ELR (cell line): ENCODE measurements around the gene KLHL14.
"Not testable (repeated sequence)": the region's sequence is repeated elsewhere in the genome, so short reads cannot be mapped to it uniquely, and the experiment has no call there.

Experiments used
- DNase-seq: peaks from one replicate; pipeline ENCODE4 v3.0.0-alpha.2; 2015; ENCODE audit warnings: low read depth

Gene KLHL14, protein sequence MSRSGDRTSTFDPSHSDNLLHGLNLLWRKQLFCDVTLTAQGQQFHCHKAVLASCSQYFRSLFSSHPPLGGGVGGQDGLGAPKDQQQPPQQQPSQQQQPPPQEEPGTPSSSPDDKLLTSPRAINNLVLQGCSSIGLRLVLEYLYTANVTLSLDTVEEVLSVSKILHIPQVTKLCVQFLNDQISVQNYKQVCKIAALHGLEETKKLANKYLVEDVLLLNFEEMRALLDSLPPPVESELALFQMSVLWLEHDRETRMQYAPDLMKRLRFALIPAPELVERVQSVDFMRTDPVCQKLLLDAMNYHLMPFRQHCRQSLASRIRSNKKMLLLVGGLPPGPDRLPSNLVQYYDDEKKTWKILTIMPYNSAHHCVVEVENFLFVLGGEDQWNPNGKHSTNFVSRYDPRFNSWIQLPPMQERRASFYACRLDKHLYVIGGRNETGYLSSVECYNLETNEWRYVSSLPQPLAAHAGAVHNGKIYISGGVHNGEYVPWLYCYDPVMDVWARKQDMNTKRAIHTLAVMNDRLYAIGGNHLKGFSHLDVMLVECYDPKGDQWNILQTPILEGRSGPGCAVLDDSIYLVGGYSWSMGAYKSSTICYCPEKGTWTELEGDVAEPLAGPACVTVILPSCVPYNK

DNA sequence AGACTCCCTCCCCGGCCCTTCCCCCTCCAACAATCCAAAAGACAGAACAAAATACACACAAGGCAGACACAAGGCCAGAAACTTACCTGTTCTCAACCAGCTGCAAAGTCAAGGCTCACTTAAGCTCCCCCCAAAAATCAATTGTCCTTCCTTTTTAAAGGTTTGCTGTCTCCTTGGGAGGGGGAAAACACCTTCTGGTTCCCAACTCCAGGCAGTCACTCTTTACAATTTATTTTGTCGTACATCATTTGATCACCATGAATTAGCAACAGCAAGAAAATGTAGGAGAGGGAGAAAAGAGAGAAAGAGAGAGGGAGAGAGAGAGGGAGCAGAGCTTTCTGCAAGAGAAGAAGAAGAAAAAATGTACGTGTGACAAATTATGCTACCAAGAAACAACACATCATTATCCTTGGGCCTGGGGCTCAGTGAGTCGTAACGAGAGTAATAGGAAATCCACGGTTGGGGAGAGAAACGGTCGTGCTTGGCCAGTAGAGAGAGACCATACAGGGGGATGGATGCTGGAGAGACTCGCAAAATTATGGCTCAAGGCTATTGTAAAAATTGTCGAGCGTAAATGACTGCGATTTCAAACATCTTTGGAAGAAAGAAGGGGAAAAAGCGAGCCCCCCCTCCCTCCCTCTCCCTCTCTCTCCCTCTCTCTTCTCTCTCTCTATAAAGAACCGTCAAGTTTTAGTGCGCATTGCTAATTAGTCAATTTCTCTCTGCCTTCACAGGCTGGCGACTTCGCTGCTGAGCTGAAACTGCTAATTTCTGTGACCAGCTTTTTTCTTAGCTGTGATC lies at the start of gene KLHL14:
TSS of gene KLHL14 (minus strand) at position 443 of the 801 bp plus-strand sequence. CDS start 2,432 bp downstream, outside the sequence.
- no peak for DNase-seq

DNA sequence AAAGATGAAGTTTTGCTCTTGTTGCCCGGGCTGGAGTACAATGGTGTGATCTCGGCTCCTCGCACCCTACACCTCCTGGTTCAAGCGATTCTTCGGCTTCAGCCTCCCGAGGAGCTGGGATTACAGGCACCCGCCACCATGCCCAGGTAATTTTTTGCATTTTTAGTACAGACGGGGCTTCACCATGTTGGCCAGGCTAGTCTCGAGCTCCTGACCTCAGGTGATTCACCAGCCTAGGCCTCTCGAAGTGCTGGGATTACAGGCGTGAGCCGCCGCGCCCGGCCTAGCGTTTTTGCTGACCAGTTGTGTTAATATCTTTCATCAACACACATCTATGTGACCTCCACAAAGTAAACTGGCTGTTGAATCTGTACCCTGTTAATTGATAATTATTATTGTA lies 49.4 kb upstream of the KLHL14 start:
- DNase-seq = no peak

DNA sequence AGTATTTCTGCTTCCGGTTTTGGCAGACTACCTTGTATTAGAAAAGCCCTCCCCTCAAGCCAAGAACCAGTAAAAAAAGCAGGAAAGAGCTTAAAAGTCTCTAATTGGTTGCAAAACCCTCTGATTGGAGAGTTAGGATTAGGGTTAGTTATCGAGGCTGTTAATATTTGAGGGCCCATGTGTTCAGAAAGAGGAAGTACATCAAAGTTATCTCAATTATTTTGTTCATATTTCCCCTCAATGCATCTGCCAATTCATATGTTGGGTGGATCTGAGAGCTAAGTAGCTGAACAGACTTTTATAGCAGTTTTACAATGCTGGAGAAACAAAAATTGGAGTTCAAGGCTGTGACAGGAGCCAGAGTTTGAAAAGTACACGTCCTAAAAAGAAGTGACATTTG lies 43.1 kb upstream of the KLHL14 start:
- no peak for DNase-seq

DNA sequence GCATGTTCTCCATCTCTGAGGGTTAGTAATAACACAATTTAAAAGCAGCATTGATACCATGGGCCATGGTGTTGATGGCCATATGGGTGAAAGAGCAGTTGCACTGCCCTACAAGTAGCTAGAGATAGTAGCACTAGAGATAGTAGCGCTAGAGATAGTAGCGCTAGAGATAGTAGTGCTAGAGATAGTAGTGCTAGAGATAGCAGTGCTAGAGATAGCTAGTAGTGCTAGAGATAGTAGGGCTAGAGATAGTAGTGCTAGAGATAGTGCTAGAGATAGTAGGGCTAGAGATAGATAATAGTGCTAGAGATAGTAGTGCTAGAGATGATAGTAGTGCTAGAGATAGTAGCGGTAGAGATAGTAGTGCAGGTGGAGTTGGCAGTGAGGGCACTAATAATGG lies 39.5 kb upstream of the KLHL14 start:
- no peak for DNase-seq

DNA sequence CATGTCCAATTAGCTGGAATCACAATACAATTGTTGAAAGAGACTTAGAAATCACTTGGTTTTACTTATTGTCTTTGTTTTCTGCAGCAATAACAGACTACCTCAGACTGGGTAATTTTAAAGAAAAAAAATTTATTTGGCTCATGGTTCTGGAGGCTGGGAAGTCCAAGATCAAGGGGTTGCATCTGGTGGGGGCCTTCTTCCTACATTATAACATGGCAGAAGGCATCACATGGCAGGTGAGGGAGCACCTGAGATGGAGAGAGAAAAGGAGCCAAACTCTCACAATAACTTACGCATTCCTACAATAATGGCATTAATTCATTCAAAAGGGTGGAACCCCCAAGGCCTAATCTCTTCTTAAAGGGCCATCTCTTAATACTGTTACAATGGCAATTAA lies 37.5 kb upstream of the KLHL14 start:
- DNase-seq = no peak

DNA sequence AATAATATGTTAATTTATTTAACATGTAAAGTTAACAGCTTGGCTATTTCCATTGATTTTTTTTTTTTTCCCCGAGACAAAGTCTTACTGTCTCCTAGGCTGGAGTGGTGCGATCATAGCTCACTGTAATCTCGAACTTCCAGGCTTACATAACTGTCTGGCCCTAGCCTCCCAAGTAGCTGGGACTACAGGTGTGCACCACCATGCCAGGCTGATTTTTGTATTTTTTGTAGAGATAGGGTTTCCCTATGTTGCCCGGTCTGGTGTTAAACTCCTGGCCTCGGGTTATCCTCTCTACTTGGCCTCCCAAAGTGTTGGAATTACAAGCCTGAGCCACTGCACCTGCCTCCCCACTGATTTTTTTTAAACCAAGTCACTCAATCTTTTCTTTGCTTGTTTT lies 32.5 kb upstream of the KLHL14 start:
- DNase-seq = no peak

DNA sequence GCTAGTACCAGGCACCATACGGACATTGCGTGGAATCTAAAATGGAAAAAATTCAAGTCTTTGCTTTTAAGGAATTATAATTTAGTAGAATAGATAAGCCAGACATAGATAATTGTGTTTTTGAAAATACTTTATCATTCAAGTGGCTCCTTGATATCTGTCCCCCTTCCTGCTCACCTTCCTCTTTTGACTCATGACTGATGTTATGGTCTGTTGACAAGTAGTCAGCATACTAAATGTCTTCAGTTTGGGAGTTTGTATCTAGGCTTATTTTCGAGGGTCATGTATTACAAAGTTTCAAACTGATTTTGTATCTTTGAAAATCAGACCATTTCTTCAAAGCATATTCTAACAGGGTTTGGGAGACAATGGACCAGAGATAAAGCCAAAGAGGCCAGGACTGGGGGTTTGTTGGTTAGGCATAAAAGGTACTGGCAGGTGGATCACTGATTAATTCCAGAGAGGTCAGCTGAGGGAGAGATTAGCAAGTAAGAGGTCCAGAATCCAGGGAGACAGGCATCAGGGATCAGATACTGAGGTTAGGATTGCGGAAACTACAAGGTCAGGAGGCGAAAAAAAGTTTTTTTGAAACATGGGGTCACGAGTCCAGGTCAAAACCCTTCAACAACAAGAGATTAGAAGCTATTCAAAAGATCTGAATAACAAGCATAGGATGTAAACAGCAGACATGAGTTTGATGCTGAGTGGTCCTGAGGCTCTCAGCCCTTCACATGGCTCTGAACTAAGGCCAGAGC lies 31.5 kb upstream of the KLHL14 start:
- no peak for DNase-seq

DNA sequence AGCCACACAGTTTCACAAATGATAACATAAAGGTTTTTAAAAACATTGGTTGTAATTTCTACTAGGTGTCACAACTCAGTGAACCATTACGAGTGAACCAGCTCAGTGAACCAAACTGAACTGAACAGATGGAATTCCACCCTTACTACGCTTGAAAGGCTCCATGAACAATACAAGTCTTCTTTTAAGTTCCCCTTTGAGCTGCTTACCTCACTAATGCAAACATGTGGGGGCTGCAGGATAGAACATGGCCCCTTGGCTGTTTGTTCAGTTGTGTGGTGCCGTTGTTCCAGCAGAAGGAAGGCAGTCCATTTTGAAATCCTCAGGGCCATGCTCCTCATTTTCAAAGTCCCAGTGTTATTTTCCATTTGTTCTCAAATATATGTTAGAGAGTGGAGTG lies 30.7 kb upstream of the KLHL14 start:
- no peak for DNase-seq

DNA sequence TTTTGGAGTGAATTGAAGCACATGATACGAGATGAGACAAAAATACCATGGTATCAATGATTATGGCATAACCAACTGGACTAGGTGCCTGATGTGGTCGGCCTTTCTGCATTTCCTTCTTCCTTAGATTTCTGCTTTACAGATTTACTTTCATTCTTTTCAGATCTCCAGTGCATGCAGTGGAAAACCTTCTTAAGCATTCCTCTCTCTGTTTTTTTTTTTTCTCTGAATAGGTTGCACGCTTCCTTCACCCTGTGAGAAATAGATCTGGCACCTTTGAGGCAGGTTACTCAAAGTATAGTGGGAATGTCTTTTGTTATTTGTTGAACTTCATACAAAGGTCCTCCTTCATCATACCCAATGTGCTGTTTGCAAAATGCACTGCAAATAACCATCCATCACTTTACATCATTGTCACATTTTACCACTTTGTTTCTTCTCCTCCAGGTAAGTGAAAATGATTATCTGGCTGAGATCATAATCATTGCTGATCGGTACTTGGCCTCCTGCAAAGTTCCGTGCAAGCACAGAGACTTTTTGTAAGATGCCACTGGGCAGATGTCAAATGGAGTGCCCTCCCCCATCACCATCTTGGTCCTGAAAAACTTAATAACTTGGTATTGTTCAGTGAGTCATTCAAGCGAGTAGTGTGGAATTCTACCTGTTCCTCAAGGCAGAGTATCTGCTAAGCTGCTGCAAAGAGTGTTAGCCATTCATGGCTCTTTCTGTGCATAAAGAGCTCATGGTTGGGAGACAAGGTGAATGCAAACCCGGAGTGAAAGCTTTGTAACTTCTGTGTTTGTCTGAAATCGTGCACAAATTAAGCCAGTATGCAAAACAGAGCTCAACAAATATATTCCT lies 30.0 kb upstream of the KLHL14 start:
- no peak for DNase-seq

DNA sequence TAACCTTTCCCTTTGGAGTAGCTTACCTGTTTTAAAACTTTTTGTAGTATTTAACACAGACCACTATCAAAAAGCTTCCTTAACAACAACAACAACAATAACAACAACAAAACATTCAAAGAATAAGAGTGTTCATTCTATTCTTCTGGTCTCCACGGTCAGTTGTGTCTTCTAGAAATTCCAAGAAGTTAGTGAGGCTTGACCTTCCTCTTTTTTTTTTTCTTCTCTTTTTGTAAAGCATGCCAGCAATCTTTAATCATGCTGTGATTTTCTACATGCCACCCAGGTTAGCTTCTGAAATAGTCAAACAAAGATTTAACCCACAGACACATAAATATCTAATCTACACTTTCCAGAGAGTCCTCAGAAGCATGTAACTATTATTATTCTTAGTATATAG lies 28.4 kb upstream of the KLHL14 start:
- DNase-seq = no peak

DNA sequence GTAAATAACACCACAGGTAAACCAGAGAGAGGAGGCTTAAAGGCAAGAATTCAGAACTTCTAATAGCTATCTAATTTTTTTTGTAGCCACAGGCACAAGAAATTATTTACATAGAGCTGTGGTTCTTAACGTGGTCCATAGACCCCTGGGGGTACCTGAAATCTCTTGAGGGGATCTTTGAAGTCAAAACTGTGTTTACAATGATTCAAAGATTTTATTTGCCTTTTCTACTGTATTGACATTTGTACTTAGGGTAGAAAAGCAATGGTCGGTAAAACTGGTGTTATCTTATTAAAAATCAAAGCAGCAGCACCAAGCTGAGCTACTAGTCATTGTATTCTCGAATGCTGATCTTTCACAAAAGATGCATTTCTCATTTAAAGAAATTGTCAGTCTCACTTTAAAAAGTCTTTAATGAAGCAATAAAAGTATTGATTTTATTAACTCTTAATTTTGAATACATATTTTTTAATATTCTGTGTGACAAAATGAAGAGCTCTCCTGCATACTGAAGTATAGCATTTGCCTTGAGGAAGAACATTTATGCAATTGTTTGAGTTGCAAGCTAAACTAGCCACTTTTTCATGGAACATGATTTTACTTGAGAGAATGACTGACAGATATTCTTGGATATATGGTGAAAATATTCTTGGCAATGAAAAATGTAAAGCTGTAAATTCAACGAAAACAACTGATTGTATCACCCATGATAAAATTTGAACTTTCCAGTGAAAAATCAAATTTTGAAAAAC lies 25.6 kb upstream of the KLHL14 start:
- no peak for DNase-seq

DNA sequence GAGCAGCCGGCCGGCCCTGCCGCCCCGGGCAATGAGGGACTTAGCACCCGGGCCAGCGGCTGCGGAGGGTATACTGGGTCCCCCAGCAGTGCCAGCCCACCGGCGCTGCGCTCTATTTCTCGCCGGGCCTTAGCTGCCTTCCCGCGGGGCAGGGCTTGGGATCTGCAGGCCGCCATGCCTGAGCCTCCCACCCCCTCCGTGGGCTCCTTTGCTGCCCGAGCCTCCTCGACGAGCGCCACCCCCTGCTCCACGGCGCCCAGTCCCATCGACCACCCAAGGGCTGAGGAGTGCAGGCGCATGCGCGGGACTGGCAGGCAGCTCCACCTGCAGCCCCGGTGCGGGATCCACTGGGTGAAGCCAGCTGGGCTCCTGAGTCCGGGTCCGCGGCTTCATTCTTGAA lies 21.8 kb upstream of the KLHL14 start:
- not testable (repeated sequence) for DNase-seq

DNA sequence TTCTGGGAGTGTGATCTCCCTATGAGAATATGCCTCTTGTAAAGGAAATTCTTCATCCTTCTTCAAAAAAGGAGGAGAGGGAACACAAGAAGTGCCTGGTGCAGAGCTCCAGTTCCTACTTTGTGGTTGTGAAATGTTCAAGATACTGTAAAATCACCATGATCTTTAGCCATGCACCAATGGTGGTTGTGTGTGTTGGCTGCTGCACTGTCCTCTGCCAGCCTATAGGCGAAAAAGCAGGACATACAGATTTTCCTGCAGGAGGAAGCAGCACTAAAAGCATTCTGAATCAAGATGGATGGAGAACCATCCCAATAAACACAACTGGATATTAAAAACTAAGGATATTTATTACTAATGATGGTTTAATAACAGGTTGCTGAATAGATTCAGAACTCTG lies 6.2 kb upstream of the KLHL14 start:
- no peak for DNase-seq

DNA sequence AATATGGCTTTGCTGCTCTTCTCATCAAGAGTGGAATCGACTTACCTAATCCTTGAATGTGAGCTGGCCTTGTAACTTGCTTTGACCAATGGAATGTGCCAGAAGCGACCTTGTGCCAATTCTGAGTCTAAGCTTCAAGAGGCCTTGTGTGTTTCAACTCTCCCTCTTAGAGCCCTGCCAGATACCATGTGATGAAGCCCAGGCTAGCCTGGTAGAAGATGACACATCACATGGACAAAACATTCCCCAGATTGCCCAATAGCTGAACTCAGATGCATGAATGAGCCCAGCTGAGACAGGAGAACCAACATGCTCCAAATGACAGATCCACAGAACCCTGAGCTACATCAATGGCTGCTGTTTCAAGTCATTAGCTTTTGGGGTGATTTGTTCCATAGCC lies 4.2 kb upstream of the KLHL14 start:
- no peak for DNase-seq

DNA sequence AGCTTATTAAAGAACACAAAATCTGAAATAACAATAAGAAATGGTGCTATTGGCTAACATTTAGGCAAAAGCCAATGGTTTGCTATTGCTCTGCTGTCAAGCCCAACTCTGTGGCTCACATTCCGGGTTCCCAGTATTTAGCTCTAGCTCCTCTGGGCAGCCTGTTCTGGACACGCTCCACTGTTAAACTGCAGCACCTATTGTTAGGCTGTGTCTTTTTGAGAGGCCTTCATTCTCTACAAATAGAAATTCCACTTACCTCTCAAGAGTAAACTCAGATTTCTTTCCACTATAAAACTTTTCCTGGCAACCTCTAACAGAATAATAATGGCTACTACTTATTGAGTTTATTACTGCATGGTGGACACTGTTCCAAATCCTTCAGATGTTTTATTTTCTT lies 3.7 kb upstream of the KLHL14 start:
- DNase-seq = no peak

DNA sequence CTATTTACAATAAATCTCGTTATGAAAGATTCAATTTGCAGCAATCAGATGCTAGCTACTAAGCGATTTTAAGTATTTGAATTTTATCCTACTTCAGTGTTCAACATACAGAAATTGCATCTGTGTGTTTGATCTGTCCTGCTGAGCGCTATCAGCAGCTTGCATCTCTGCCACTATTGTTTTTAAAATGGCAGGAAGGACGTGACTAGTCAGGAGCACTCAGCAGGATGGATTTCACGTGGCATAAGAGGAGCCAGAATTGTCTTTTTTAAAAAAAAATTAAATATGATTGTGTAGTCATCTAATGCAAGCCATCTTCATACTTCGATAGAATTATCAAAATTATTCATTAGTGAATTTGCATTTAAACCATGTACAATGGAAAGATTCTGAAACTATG lies 2.8 kb upstream of the KLHL14 start:
- no peak for DNase-seq

DNA sequence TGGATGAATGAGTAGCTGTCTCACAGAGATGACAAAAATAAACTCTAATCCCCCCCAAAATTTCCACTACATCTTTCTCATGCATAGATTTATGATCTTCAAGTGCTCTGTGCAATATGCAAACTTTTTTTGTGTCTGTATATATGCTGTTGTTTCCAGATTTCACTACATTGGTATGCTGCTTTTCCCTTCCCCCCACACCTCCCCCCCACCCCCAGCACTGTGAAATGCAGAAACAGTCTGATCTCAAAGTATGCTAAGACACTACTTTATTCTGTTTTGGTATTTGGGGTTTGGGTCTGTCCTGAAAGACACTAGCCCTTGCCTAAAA lies 524 bp upstream of the KLHL14 start:
- no peak for DNase-seq

DNA sequence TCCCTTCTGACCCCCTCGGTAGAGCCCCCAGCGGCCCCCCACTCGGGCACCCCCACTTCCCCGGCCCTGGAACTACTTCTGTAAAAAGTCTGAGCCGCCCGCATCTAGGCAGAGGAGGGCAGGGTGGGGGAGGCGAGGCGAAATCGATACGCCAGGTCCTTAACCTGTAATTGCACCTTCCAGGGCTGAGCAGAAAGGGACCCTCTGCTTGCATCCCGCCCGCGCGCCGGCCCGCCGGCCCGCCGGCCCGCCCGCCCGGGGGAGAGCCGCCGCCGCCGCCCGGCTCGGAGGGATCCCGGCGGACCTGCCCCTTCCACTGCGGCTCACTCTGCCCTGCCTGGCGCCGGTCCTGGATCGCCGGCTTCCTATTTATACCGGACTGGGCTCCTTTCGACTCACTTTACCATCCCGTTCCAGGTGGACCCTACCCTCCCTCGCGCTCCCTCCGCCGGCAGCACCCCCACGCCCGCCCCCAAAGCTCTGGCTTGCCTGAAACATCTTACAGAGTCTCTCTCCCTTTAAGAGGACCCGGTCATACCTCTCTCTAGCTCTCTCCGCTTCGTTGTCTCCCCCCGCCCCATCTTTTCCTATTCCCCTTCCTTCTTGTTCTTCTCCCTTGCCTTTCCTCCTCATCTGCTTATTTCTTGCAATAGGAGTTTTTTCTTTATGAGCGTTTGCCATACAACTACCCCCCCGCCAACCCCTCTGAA lies 797 bp downstream of the KLHL14 start:
- no peak for DNase-seq

DNA sequence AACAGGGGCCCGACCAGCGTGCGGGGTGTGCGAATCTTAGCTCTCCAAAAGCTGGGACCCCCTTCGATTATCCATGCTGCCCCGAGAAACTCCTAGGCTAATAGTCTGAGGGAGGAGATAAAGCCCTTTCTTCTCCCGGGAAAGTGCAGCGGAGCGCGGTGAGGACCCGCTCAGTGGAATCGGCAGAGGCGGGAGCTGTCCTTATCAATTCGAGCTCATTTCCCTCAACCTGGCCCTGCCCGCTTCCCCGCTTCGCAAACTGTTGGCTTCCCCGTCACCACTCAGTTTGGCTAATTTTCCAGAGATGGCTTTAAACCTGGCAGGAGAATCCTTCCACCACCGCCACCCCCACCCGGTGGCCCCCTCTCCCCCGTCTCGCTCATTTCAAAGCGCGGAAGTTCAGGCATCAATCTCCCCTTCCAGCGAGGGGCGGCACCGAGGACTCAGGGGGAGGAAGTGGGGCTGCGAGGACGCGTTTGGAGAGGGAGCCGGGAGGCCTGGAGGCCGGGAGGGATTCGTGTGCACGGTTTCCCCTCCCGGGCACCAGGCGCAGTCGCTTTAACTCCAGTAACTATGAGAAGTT lies 1.6 kb downstream of the KLHL14 start:
- no peak for DNase-seq
